ENCODE results near the gene SPRR2D.
"Not testable (repeated sequence)": the region's sequence is repeated elsewhere in the genome, so short reads cannot be mapped to it uniquely, and the experiment has no call there.

Gene SPRR2D

DNA sequence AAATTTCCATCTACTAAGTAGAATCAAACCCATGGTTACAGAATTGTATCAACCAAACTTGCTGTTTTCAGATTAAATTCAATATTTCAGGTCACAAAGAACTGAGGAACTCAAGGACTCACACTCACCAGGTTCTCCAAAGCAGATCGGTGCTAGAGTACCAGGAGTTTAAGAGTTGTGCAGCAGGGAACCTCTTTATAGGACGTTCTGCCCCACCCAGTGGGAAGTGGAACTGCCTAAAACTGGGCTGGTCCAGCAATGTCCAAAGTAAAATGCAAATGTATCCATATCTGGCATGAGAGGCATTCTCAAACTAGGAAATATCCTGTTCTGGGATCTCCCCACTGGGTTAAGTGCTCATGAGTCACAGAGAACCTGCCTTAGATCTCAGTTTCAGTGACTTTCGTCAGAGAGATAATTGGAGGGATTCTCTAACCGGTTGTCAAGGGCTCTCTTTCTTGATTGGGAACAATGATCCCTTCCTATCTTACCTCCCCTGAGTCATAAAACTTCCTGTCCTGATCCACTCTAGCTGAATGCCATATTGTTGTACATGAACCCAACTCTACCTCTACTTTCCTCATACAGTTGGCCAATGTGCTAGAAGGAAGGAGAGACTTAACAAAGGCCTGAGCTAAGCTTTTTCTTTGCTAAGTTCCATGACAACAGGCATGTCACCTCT, at the start of gene SPRR2D:
TSS of gene SPRR2D (minus strand) at position 171 of the 682 bp plus-strand sequence. CDS start 774 bp downstream, outside the sequence.
- no peak for FAIRE-seq

DNA sequence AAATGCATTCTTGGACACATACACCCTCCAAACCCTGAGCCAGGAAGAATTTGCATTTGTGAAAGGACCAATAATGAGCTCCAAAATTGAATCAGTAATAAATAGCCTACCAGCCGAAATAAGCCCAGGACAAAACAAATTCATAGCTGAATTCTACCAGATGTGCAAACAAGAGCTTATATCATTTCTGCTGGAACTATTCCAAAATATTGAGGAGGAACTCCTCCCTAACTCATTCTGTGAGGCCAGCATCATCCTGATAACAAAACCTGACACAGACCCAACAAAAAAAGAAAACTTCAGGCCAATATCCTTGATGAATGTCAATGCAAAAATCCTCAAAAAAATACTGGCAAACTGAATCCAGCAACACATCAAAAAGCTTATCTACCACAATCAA, 46.7 kb upstream of the SPRR2D start:
- no peak for FAIRE-seq

DNA sequence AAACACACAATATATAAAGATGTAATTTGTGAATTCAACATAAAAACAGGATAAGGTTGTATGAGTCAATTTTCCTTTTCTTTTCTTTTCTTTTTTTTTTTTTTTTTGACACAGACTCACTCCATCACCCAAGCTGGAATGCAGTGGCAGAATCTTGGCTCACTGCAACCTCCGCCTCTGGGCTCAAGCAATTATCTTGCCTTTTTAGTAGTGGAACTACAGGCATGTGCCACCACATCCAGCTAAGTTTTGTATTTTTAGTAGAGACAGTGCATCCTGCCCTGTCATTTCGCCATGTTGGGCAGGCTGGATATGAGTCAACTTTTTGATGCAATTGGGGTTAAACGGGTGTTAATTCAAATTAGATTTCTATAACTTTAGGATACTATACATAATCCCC, 40.8 kb upstream of the SPRR2D start:
- FAIRE-seq = no peak

DNA sequence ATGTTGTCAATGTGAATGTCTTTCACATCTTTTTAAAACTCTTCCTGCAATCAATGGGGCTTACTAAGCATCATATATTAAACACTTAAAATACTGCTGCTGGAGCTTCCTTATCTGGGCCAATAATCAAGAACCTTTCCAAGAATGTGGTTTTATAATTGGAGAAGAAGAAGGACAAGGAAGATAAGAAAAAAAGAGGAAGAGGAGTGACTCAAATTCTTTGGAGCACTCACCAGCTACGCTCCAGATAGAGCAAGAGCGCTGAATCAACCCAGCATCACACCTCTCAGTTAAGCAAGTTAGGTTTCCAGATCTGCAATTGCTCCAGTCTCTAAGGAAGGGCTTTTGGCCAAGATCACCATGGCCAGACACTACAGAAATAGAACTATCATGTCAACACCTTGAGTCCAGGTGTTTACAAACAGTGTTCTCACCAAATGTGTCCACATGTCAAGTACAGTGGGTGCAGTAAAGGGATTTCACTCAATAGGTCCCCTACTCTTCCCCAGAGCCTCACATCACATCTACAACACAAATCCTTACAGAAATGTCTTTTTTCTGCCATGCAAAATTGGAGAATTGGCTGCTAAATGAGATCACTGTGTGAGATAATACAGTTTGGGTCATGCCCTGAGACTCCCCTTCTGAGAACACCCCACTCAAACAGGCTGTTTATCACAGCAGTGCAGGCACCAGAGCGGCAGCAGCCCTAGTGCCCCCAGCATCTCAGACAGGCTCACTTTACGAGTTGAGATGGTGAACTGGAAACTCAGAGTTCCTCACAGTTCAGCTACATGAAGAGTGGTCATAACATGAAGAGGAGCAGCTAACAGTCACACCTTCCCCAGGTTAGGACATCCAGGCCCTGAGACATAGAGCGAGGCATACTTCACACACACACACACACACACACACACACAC, 32.1 kb upstream of the SPRR2D start:
- no peak for FAIRE-seq

DNA sequence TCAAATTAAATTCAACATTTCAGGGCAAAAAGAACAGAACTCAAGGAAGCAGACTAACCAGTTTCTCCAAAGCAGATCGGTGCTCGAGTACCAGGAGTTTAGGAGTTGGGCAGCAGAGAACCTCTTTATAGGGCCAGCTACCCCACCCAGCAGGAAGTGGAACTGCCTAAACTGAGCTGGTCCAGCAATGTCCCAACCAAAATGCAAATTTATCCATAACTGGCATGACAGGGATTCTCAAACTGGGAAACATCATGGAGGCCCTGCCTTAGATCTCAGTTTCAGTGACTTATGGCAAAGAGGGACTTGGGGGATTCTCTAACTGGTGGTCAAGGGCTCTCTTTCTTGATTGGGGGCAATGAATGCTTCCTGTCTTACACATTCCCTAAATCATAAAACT, 30.6 kb upstream of the SPRR2D start, which contains the start of gene SPRR2B:
TSS of gene SPRR2B (minus strand) at position 101 of the 400 bp plus-strand sequence. CDS start 772 bp downstream, outside the sequence.
- FAIRE-seq = no peak

DNA sequence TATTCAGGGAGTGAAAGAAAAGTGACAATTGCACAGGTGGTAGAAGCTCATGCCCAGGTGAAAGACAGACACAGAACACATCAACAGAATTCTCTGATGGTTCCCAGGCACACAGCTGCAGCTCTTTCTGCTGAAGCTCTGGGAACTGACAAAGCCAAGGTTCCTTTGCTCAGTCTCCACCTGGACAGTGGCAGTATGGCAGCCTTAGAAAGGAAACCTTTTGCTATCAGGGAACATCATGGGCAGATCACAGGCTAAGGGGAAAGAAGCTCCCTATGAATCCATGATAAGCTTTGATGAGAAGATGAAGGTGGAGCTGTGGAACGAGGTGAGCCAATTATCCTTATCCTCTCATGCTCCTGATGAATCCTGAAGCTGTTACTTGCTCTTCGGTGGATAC, 29.3 kb upstream of the SPRR2D start:
- no peak for FAIRE-seq

DNA sequence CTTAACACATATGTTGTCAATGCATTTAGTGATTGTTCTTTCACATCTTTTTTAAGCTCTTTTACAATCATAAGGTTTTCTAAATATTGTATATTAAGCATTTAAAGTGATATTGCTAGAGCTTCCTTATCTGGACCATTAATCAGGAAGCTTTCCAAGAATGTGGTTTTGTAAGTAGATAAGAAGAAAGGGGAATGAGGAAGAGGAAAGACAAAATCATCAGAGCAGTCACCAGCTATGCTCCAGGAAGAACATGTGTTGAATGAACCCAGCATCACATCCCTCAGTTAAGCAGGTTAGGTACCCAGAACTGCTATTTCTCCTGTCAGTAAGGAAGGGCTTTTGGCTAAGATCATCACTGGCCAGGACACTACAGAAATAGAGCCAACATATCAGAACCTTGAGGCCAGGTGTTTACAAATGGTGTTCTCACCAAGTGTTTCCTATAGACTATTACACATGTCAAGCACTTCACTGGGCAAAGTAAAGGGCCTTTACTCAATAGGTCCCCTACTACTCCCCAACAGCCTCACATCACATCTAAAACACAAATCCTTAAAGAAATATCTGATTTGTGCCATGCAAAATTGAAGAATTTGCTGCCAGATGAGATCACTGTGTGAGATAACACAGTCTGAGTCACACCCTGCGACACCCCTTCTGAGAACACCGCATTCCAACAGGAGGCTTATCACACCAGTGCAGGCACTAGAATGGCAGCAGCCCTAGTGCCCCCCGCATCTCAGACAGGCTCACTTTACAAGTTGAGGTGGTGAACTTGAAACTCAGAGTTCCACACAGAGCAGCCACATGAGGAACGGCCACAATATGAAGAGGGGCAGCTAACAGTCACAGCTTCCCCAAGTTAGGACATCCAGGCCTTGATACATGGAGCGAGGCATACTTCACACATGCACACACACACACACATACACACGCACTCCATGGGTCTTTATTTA, 18.2 kb upstream of the SPRR2D start:
- no peak for FAIRE-seq

DNA sequence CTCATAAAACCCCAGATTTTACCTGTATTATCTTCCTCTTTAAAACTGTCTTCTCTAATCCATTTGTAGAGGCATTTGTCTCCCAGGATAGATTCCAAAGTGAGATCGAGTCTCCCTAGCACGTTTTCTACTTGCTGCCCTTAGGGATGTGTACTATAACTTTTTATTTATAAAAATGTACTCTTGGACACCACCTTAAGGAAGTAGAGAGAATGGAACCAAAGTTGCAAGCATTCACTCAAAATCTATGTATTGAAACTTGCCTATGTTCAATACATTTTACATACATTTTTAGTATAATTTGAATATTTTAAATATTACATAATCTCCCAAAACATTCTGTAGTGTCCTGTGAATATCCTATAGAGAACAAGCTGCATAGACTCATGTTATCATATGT, 17.2 kb upstream of the SPRR2D start:
- peak; percentile 90 for FAIRE-seq

DNA sequence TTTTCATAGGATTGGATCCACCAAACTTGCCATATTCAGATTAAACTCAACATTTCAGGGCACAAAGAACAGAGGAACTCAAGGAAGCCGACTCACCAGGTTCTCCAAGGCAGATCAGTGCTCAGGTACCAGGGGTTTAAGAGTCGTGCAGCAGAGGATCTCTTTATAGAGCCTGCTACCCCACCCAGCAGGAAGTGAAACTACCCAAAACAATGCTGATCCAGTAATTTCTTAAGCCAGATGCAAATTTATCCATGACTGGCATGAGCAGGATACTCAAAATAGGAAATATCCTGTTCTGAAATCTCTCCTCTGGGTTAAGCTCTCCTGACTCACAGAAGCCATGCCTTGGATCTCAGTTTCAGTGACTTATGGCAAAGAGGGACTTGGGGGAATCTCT, 16.5 kb upstream of the SPRR2D start, which contains the start of gene SPRR2A:
TSS of gene SPRR2A (minus strand) at position 138 of the 400 bp plus-strand sequence. CDS start 777 bp downstream, outside the sequence.
- no peak for FAIRE-seq

DNA sequence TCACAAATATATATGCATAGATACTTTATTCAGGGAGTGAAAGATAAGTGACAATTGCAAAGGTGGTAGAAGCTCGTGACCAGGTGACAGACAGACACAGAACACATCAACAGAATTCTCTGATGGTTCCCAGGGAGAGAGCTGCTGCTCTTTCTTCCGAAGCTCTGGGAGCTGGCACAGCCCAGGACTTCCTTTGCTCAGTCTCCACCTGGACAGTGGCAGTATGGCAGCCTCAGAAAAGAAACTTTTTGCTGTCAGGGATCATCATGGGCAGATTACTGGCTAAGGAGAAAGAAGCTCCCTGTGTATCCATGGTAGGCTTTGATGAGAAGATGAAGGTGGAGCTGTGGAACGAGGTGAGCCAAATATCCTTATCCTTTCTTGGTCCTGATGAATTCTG, 15.2 kb upstream of the SPRR2D start:
- not testable (repeated sequence) for FAIRE-seq

DNA sequence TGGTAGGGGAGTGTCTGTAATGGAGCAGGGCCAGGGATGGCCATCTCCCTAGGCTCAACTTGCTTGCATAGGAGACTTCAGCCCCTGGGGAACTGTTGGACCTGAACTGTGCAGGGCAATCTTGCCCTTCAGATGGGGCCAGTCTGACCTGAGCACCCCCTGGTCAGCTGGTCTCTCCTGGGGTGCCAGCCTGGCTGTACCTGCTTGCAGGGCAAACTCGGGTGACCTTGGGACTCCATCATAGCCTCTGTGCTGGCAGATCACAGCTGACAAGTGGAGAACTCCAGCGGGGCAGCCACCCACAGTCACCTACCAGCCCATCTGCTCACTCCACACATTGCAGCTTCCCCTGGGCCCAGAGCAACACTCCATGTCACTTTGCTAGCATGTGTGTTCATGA, 8.3 kb upstream of the SPRR2D start:
- no peak for FAIRE-seq

DNA sequence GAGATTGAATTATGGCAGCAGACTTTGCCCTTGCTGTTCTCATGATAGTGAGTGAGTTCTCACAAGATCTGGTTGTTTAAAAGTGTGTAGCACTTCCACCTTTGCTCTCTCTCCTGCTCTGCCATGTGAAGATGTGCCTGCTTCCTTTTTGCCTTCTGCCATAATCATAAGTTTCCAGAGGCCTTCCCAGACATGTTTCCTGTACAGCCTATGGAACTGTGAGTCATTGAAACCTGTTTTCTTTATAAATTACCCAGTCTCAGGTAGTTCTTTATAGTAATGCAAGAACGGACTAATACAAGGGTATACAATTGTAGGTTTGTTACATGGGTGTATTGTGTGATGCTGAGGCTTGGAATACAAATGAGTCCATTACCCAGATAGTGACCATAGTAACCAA, 5.7 kb downstream of the SPRR2D start:
- FAIRE-seq = no peak

DNA sequence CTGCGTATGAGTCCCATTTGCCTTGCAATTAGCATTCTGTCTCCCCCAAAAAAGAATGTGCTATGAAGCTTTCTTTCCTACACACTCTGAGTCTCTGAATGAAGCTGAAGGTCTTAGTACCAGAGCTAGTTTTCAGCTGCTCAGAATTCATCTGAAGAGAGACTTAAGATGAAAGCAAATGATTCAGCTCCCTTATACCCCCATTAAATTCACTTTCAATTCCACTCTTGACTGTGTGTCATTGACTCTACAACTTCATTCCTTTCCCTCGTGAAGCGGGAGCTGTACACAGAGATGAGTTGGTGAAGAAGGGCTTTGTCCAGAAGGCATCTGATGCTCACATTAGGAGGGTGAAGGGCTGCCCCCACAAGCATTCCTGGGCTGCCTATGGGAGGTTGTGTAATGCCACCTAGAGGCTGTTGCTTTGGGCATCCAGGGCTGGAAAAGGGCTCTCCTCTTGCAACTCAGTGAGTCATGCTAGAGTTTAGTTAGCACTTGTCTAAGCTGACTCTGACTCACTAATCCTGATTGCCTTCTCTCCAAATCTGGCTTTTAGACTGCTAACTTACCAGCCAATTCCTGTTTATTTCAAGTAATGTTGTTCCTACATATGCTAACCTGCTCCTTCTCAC, 8.1 kb downstream of the SPRR2D start:
- FAIRE-seq = no peak

DNA sequence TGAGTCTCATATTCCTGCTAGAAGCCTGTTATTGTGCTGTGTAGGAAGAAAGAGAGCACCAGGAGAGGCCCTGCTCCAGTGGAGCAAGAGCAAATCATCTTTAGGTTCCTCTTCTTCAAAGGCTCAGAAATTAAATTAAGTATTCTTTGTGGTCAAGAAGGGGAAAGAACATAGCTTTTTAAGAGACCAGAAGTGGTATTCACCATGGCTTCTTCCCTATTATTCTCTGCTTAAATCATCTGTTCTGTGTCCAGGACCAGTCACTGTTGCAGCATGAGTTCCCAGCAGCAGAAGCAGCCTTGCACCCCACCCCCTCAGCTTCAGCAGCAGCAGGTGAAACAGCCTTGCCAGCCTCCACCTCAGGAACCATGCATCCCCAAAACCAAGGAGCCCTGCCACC, 8.8 kb downstream of the SPRR2D start:
- FAIRE-seq = no peak

DNA sequence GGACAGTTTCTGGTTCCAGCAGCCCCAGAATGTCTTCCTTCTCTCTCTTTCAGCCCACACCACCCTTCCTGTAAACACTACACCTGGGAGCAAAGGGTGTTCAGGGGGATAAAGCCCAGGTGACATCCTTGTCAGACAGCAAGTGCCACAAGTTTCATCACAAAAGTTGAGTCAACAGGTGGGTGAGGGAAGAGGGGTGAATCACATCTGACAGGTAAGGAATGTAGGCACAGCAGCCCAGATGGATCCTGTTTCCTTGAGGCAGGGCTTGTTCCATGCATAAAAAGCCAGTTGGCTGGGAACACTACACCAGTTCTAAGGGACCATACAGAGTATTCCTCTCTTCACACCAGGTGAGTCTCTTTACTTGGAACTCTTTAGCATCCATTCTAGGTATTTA, 10.0 kb downstream of the SPRR2D start, which contains the start of gene SPRR1B:
TSS of gene SPRR1B (plus strand) at position 309 of the 400 bp plus-strand sequence. CDS start 1,143 bp downstream, outside the sequence.
- FAIRE-seq = no peak

DNA sequence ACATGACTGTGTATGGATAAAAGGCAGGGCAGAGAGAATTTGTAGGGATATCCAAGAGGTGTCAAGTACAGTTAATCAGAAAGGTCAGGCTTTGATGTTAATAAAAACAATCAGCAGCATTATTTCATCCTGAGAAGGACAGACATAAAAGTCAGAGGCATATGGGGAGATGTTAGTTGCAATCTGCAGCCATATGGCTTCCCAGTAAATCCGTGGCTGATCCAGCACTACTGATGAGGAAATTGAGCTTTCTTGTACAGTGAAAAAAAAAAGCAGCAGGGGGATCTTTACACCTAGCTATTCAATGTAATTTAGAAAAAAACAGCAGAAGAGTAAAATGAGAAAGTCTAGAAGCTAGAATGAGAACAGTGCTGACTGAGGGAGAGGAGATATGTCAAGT, 12.2 kb downstream of the SPRR2D start:
- no peak for FAIRE-seq

DNA sequence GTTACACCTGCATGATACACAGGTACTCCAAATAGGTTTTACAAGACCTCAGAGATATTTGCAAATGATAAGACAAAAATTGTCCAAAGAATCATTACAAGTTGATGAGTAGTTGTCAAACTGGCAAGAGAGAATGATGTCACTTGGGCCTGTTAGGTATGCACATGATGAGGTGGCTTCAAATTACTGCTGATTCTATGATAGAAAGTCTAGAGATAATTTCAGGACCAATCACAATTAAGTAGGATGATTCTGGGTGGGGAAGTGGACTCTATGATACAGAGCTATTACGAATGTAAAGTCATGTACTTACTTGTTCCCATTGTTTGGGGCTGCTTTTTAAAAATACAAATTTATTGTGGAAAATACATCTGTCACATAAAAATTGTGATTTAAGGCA, 15.1 kb downstream of the SPRR2D start:
- no peak for FAIRE-seq

DNA sequence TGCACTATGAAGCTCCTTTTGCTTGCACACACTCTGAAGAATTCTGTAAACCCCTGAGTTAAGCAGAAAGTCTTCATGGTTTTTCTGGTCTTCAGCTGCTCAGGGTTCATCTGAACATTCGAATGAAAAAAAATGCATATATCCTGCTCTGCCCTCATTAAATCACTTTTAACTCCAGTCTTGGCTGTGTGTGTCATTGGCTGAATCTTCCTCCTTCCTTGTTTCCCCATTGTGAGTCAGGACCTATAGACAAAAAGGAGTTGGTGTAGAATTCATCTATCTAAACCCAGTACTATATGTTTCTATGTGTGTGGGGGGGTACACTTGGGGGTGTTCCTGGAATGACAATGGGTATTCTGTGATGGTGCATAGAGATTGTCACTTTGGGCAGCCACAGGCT, 16.5 kb downstream of the SPRR2D start:
- no peak for FAIRE-seq

DNA sequence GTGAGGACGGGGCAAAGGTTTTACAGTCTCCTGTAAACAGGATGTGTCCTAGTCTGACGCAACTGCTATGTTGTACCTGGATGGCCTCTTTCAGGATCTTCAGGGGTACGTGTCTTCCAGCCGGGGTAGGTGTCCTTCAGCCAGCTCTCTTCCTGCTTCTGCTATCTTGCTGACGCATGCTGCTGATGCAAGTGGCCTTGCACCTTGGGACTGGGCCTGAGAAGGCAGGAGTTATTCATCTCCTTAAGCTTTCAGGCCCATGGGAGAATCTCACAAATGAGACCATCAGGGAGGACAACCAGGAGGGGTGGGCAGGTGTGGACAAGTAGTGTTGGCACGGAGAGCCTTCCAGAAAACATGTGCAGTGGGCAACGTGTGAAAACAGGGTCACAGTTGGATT, 17.8 kb downstream of the SPRR2D start:
- no peak for FAIRE-seq

DNA sequence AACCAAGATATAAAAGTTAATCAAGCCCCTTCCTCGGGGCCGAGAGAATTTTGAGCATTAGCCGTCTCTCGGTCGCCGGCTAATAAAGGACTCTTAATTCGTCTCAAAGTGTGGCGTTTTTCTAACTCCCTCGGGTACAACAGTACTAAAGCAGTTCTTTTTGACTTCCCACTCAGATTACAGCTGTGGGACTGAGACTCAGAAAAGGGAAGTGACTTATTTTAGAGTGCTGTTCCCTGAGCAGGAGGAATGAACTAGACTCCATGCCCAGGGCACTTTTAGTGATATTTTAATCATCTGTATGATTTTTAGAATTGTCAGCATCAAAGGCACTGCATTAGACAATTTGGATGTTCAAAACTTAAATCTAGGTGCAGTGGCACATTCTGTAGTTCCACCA, 18.6 kb downstream of the SPRR2D start:
- not testable (repeated sequence) for FAIRE-seq

DNA sequence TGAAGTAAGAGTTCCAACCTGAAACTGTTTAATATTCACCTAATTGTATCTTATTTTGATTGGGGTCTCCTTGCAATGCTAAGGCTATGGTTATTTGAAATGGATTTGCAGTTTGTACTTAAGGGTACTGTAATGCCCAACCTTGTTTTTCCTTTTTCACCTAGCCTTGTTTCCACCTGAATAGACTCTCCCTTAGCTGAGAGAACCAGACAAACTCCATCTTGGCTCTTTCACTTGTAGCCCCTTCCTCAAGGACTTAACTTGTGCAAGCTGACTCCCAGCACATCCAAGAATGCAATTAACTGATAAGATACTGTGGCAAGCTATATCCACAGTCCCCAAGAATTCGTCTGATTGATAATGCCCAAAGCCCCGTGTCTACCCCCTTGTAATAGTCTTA, 19.1 kb downstream of the SPRR2D start:
- not testable (repeated sequence) for FAIRE-seq

DNA sequence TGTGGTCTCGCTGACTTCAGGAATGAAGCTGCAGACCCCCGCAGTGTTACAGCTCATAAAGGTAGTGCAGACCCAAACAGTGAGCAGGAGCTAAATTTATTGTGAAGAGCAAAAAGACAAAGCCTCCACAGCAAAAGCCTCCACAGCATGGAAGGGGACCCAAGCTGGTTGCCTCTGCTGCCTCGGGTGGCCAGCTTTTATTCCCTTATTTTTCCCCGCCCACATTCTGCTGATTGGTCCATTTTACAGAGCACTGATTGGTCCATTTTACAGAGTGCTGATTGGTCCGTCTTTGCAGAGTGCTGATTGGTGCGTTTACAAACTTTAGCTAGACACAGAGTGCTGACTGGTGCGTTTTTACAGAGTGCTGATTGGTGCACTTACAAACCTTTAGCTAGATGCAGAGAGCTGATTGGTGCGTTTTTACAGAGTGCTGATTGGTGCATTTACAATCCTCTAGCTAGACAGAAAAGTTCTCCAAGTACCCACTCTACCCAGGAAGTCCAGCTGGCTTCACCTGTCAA, 29.6 kb downstream of the SPRR2D start:
- FAIRE-seq = not testable (repeated sequence)

Measured in TTC549 (cell line).